B cell (primary cell): ENCODE results near the gene STK24. TPM values are rescaled to one million over a fixed set of nuclear protein-coding genes. Genes with fewer than 3 reads are reported as not detected.
A peak's percentile ranks its signal among the peaks of the same experiment; 100 is the strongest.

Experiments
- ATAC-seq: fragments of 200-7000 bp; cut with Tn5 transposase; one replicate; pipeline ENCODE4 v1.10.0; 2021; ENCODE audit warnings: low read depth, mild to moderate bottlenecking, moderate number of reproducible peaks, moderate library complexity
- CTCF ChIA-PET: fragments of 350-600 bp; sonication (Branson Sonifier 250); formaldehyde crosslinking; loops from one replicate; lab custom pipeline; 2021; ENCODE audit warnings: antibody characterized with exemption, inconsistent platforms; lab: Charles Lee
- POLR2A ChIA-PET: fragments of 350-600 bp; sonication (Branson Sonifier 250); formaldehyde crosslinking; loops from one replicate; lab custom pipeline; 2021; ENCODE audit warnings: antibody characterized with exemption; lab: Charles Lee
- DNase-seq: peaks from one replicate; pipeline ENCODE4 v3.0.0; 2013
- H2AFZ ChIP-seq: 2 replicates; pipeline ENCODE4 v1.6.1; 2012; ENCODE audit warnings: mild to moderate bottlenecking, low read depth, low read length; ENCODE audit not compliant: insufficient read depth, poor library complexity, severe bottlenecking
- H3K27ac ChIP-seq, 2 donors: 1 replicate in 1 of 2; 2 replicates in 1 of 2; pipeline ENCODE4 v1.5.1; 2012 to 2013; ENCODE audit warnings: low read length in 2 of 2, mild to moderate bottlenecking in 2 of 2, moderate library complexity in 1 of 2
- H3K27me3 ChIP-seq, 4 experiments: fragments of 200-600 bp in 1 of 4; sonication (generic) in 1 of 4; replicated peaks in 1 of 4; 1 replicate in 2 of 4; 2 replicates in 2 of 4; pipeline versions ENCODE4 v1.6.1 to v1.7.0; 2013 to 2016; ENCODE audit warnings: low read length in 3 of 4, mild to moderate bottlenecking in 2 of 4, mixed read lengths in 1 of 4, moderate library complexity in 1 of 4; ENCODE audit not compliant: insufficient read depth in 4 of 4, control insufficient read depth in 3 of 4; ENCODE audit errors: control extremely low read depth in 1 of 4
- H3K36me3 ChIP-seq, 2 experiments: replicated peaks in 1 of 2; 1 replicate in 1 of 2; 2 replicates in 1 of 2; pipeline versions ENCODE4 v1.6.1 to v1.7.1; 2013; ENCODE audit warnings: low read length in 1 of 2; ENCODE audit not compliant: insufficient read depth in 2 of 2, control insufficient read depth in 1 of 2; ENCODE audit errors: control extremely low read depth in 1 of 2, extremely low read depth in 1 of 2
- H3K4me1 ChIP-seq, 2 donors: fragments of 200-600 bp in 1 of 2; sonication (generic) in 1 of 2; 1 replicate in 1 of 2; 2 replicates in 1 of 2; pipeline versions ENCODE4 v1.5.1 to v1.6.1; 2013 to 2017; ENCODE audit warnings: low read length in 2 of 2; ENCODE audit not compliant: control insufficient read depth in 2 of 2, insufficient read depth in 2 of 2
- H3K4me2 ChIP-seq: replicated peaks from 2 replicates; pipeline ENCODE3; 2012; ENCODE audit warnings: mild to moderate bottlenecking, low read depth, low read length; ENCODE audit not compliant: poor library complexity, severe bottlenecking
- H3K4me3 ChIP-seq, 5 experiments: fragments of 200-600 bp in 1 of 5; sonication (generic) in 1 of 5; 1 replicate in 3 of 5; 2 replicates in 2 of 5; pipeline versions ENCODE4 v1.5.1 to v1.7.0; 2011 to 2016; ENCODE audit warnings: low read length in 4 of 5, mild to moderate bottlenecking in 4 of 5, low read depth in 2 of 5, control low read depth in 1 of 5, moderate library complexity in 1 of 5; ENCODE audit not compliant: insufficient read depth in 1 of 5; ENCODE audit errors: control extremely low read depth in 1 of 5, extremely low read depth in 1 of 5
- H3K79me2 ChIP-seq: fragments of 200-600 bp; sonication (generic); one replicate; pipeline ENCODE4 v1.6.0; 2016; ENCODE audit warnings: low read length; ENCODE audit not compliant: control insufficient read depth, insufficient read depth
- H3K9ac ChIP-seq: fragments of 200-600 bp; sonication (generic); 2 replicates; pipeline ENCODE4 v1.6.1; 2017; ENCODE audit warnings: mild to moderate bottlenecking, low read length, moderate library complexity
- H3K9me3 ChIP-seq, 3 donors: one replicate each; pipeline versions ENCODE4 v1.6.1 to v1.7.1; 2013; ENCODE audit warnings: low read length in 2 of 3; ENCODE audit not compliant: control insufficient read depth in 2 of 3, insufficient read depth in 1 of 3; ENCODE audit errors: control extremely low read depth in 1 of 3
- H4K20me1 ChIP-seq: 2 replicates; pipeline ENCODE4 v1.6.0; 2012; ENCODE audit warnings: mild to moderate bottlenecking, low read length; ENCODE audit not compliant: insufficient read depth, control insufficient read depth, poor library complexity, severe bottlenecking
- H3K27ac Mint-ChIP-seq: one replicate; pipeline ENCODE4 v1.8.0; 2021; ENCODE audit warnings: mixed read lengths
- H3K27me3 Mint-ChIP-seq: one replicate; pipeline ENCODE4 v1.8.0; 2021; ENCODE audit warnings: mixed read lengths
- H3K4me1 Mint-ChIP-seq: one replicate; pipeline ENCODE4 v1.8.0; 2021; ENCODE audit warnings: mixed read lengths
- H3K4me3 Mint-ChIP-seq: one replicate; pipeline ENCODE4 v1.8.0; 2021; ENCODE audit warnings: mixed read lengths
- H3K9me3 Mint-ChIP-seq: one replicate; pipeline ENCODE4 v1.8.0; 2022; ENCODE audit warnings: mixed read lengths; ENCODE audit not compliant: insufficient read depth
- CTCF ChIP-seq: fragments of 200-600 bp; IDR thresholded peaks from one replicate; pipeline ENCODE4 v1.8.0; 2022; ENCODE audit warnings: antibody characterized with exemption, mild to moderate bottlenecking
- EZH2 ChIP-seq: IDR thresholded peaks from 2 replicates; pipeline ENCODE4 v1.6.1; 2012; ENCODE audit warnings: borderline replicate concordance, low read depth, mild to moderate bottlenecking, moderate library complexity, low read length; ENCODE audit not compliant: insufficient read depth, poor library complexity, severe bottlenecking
- WGBS: methylation state at CpG from one replicate; pipeline ENCODE4 v1.1.5; 2013; ENCODE audit warnings: missing lambda C conversion rate; ENCODE audit not compliant: insufficient coverage; 5-methylcytosine and 5-hydroxymethylcytosine counted together
- intact Hi-C: fragments of 100-400 bp; cut with micrococcal nuclease; formaldehyde crosslinking; loops from one replicate; pipeline ENCODE4 v1.10.0; 2022
- polyA plus RNA-seq: library from polyadenylated mRNA; depleted of rRNA; stranded (reverse); fragments of >200 nt; gene quantifications from 2 replicates; pipeline ENCODE4 v1.2.3, GENCODE V29; 2012
- total RNA-seq, 2 donors: library from RNA; stranded (reverse); fragments of 120-200 nt in 1 of 2; gene quantifications; 1 replicate in 1 of 2; 2 replicates in 1 of 2; pipeline versions ENCODE4 v1.2.3 to v1.2.4, GENCODE V29; 2013 to 2022

Gene STK24
- total and polyA plus RNA-seq, 2 donors (not counting 1 experiment from before 2014, with no cell fraction given), result 47.2 to 117 TPM

- Histone ChIP-seq H3K4me3 (no peak overlapping the region), H4K20me1 (peaks cover 5% of the 10 kb centered on the region), H3K27me3 (no peaks in the 10 kb centered on the region), H3K79me2 (no peaks in the 10 kb centered on the region), H3K4me2 (no peak overlapping the region), H3K9me3 (no peaks in the 10 kb centered on the region), H3K9ac (no peak overlapping the region), H3K27ac (no peak overlapping the region), H2AFZ (no peak overlapping the region), H3K36me3 (peaks cover 0 to 28% of the 10 kb centered on the region in 2 experiments), H3K4me1 (peaks cover 9 to 12% of the 10 kb centered on the region in 2 donors)
- peak overlapping the region; percentile 53 for H3K27ac Mint-ChIP-seq
- no peak overlapping the region for H3K4me3 Mint-ChIP-seq
- H3K9me3 Mint-ChIP-seq, result no peaks in the 10 kb centered on the region
- H3K27me3 Mint-ChIP-seq, result no peaks in the 10 kb centered on the region
- ChIA-PET POLR2A (interaction anchor here (0.6 to 0.7 kb wide), 2 partner anchors 90 to 116 kb away, joined by 3 to 7 read pairs; no protein-coding TSS in a partner anchor), CTCF (interaction anchor here (0.9 to 8.6 kb wide), 8 partner anchors 8 to 385 kb away, joined by 3 to 268 read pairs (median 3); no protein-coding TSS in a partner anchor)
- intact Hi-C loops, result loop anchor here (10.0 kb wide), 1 partner anchor 127 kb away; the partner anchor contains the start of gene STK24
- TF ChIP-seq CTCF (no peak), EZH2 (no peak)
- ATAC-seq (no peak), DNase-seq (peak; percentile 20)
- 88% methylated on average over 28 of the region's 28 CpGs for WGBS
- H3K4me1 Mint-ChIP-seq, result peaks cover 11% of the 10 kb centered on the region
These were observed 128.8 kb downstream of the STK24 start for GRCh38 chr13:98447881-98448641.

- H3K27me3 Mint-ChIP-seq, result no peaks in the 10 kb centered on the region
- no peaks in the 10 kb centered on the region for H3K79me2 ChIP-seq
- peak overlapping the region; percentile 46 for H3K27ac Mint-ChIP-seq
- H3K9me3 ChIP-seq, result no peaks in the 10 kb centered on the region
- WGBS, result 100% methylated on average over 4 of the region's 5 CpGs
- no peak for DNase-seq
- POLR2A ChIA-PET, result interaction anchor here (0.6 kb wide), 1 partner anchor 91 kb away, joined by 7 read pairs; no protein-coding TSS in a partner anchor
- H3K4me2 ChIP-seq, result no peak overlapping the region
- no peaks in the 10 kb centered on the region for H3K27me3 ChIP-seq
- peaks cover 5% of the 10 kb centered on the region for H4K20me1 ChIP-seq
- H3K9ac ChIP-seq, result no peak overlapping the region
- no peak overlapping the region for H2AFZ ChIP-seq
- H3K4me3 ChIP-seq, result no peak overlapping the region
- no peak overlapping the region for H3K27ac ChIP-seq
- H3K4me1 ChIP-seq, result peaks cover 9 to 12% of the 10 kb centered on the region in 2 donors
- H3K36me3 ChIP-seq, result peaks cover 0 to 20% of the 10 kb centered on the region in 2 experiments
- intact Hi-C loops, result loop anchor here (10.0 kb wide), 1 partner anchor 128 kb away; the partner anchor contains the start of gene STK24
- H3K4me1 Mint-ChIP-seq, result peaks cover 11% of the 10 kb centered on the region
- no peak for ATAC-seq
- H3K4me3 Mint-ChIP-seq, result no peak overlapping the region
- H3K9me3 Mint-ChIP-seq, result no peaks in the 10 kb centered on the region
- no peak for TF ChIP-seq CTCF
- no peak for TF ChIP-seq EZH2
- CTCF ChIA-PET, result interaction anchor here (0.9 to 8.6 kb wide), 12 partner anchors 9 to 396 kb away, joined by 3 to 268 read pairs (median 10); no protein-coding TSS in a partner anchor
These were observed 129.8 kb downstream of the STK24 start for GRCh38 chr13:98447130-98447529.
